Esophagus squamous epithelium (tissue), 4 donors: ENCODE measurements around the gene WTAP.

ENCODE experiments used
- POLR2A ChIP-seq, 4 donors: fragments of 450-650 bp; IDR thresholded peaks; one replicate each; pipeline ENCODE4 v1.6.1; 2017; ENCODE audit warnings: antibody characterized with exemption in 4 of 4, mild to moderate bottlenecking in 4 of 4, moderate library complexity in 3 of 4
- TF ChIP-seq, protein P1 (sequence below), 6 experiments: fragments of 450-650 bp in 4 of 6; fragments of 200-600 bp in 2 of 6; sonication (generic) in 2 of 6; IDR thresholded peaks; one replicate each; pipeline ENCODE4 v1.5.1; 2016 to 2019; ENCODE audit warnings: antibody characterized with exemption in 6 of 6, mild to moderate bottlenecking in 4 of 6, moderate library complexity in 4 of 6

DNA sequence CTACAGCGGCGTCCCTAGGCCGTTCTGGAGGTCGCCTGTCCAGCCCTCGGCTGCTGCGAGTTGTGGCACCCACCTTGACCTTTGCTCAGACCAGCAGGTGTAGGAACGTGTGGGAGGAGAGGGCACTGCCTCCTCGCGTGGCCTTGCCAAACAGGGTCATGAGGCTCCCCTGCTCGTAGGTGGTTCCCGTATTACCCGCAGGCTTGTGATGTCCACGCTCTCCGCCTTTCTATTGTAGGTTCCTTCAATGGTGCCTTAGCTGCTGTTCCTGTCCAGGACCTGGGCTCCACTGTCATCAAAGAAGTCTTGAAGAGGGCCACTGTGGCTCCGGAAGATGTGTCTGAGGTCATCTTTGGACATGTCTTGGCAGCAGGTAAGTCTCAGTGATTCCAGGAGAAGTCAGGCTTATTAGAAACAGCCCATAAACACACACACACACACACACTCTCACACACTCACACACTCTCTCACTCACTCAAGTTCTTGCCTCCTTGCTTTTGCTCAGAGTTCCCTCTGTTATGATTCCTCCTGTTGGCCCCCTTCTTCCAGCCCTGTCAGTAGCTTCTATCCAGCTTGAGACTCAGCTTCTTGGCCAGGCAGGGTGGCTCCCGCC lies 35.5 kb downstream of the WTAP start:
- TF ChIP-seq POLR2A (IDR thresholded peaks at IDR 0.05) = no peak
- TF ChIP-seq, protein P1, sequence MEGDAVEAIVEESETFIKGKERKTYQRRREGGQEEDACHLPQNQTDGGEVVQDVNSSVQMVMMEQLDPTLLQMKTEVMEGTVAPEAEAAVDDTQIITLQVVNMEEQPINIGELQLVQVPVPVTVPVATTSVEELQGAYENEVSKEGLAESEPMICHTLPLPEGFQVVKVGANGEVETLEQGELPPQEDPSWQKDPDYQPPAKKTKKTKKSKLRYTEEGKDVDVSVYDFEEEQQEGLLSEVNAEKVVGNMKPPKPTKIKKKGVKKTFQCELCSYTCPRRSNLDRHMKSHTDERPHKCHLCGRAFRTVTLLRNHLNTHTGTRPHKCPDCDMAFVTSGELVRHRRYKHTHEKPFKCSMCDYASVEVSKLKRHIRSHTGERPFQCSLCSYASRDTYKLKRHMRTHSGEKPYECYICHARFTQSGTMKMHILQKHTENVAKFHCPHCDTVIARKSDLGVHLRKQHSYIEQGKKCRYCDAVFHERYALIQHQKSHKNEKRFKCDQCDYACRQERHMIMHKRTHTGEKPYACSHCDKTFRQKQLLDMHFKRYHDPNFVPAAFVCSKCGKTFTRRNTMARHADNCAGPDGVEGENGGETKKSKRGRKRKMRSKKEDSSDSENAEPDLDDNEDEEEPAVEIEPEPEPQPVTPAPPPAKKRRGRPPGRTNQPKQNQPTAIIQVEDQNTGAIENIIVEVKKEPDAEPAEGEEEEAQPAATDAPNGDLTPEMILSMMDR (IDR thresholded peaks at IDR 0.05) = no peak
